ENCODE results near the gene C2orf80.
"Not testable (repeated sequence)": the region's sequence is repeated elsewhere in the genome, so short reads cannot be mapped to it uniquely, and the experiment has no call there.

The C2orf80 gene

DNA sequence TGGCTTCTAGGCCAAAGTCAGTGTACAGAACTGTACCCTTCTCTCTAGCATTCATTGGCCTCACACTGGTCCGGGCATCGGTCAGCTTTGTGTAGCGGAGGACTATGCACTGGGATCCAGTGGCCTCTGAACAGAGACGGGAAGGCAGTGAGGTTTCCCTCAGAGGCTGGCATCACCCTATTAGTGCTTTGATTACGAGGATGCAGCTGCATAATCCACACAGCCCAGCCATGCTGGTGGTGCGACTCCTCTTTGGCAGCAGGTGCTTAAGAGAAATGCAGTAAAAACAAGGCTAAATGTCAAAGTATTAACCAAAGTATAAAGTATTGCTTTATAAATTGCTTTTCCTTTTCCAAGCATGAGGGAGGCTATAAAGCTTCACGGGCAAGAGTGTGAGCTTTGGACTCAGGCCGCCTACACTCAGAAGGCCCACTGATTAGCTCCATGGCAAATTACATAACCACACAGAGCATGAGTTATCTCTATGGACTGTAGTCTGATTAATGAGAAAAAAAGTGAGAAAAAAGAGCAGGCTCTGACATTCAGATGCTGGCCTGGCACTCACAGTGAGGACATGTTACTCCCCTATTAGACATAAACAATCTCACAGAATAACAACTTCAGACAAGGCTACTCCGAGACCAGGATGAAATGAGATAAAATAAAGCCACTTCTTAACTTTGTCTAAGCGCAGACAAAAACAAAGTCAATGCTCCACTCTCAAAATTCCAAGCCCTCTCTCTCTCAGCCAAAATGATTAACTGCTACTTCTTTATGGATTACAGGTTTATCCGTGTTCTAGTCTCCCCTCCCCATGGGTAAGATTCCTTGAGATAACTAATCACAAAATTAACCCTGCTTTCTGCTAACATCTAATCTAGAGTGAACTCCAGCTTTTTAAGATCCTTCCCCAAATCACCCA is 53.8 kb downstream of the C2orf80 start:
- DNase-seq (ENCODE audit: low read depth in 2 of 2): no peak

DNA sequence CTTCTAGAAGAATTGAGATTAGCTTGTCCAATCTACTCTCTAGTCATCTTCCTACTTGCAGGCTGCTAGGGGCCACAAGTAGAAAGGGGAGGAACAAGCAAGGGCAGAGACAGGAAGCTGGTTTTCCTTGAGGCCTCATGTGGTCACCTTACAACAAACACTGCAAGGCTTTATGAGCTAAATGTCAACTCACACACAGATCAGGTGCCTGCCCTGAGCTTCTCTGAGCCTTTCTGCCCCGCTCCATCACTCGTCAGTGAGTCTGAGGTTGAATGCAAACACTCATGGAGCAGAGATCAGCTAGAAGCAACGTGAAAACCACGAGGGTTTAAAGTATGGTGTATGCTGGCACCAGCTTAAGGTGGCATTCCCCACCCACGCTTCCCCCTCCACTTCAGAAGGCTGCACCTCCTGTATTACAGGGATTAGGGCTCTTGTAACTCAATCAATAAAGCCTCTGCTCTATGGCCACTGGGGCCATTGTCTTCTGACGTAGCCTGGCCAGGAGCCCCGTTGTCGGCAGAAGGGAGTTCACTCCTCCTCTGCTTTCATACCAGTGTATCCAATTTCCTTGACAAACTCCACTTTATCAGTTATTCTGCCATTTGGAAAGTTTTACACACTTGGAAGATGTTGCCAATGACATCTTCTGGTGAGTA is 54.8 kb downstream of the C2orf80 start:
- DNase-seq (ENCODE audit: low read depth in 2 of 2): no peak

DNA sequence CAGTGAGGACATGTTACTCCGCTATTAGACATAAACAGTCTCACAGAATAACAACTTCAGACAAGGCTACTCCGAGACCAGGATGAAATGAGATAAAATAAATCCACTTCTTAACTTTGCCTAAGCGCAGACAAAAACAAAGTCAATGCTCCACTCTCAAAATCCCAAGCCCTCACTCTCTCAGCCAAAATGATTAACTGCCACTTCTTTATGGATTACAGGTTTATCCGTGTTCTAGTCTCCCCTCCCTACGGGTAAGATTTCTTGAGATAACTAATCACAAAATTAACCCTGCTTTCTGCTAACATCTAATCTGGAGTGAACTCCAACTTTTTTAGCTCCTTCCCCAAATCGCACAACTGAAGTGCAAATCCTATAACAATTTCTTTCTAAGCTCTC is 59.1 kb downstream of the C2orf80 start:
- DNase-seq (ENCODE audit: low read depth in 2 of 2): no peak

DNA sequence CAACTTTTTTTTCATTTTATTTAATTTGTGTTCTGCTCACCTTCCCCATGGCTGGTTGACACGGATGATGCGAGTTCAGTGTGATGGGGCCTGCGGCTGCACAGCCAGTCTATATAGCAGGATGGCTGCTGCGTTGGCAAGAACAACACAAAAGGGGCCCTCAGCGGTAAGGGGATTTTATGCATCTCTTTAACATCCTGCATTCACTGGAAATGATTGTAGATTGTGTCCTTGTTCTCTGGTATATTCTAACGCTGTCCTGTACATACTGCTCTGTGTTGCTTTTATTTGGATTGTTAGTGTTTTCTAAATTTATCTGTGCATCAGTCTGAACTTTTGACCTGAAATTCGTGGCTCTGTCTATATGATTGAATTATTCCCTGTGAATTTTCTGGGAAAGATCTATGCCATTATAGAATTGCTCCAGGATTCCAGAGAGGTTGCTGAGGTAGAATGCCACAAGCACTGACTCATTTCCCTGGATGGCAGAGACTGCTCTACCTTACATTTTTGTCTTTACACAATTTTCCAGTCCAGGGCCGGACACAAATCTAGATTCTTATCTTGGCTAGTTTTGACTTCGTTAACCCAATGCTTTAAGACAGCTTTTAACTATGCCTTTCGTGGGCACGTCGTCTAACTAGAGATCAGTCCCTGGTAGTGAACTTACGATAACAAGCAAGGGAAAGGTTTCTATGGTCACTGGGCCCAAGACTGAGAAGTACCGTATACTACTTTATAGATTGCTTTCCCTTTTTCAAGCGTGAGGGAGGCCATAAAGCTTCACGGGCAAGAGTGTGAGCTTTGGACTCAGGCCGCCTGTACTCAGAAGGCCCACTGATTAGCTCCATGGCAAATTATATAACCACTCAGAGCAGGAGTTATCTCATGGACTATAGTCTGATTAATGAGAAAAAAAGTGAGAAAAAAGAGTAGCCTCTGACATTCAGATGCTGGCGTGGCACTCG is 59.8 kb downstream of the C2orf80 start, which contains the start of gene CRYGC:
TSS of gene CRYGC (minus strand) at position 85 of the 968 bp plus-strand sequence. CDS start at position 49, 36 bp downstream.
- no peak for DNase-seq (ENCODE audit: low read depth in 2 of 2)

DNA sequence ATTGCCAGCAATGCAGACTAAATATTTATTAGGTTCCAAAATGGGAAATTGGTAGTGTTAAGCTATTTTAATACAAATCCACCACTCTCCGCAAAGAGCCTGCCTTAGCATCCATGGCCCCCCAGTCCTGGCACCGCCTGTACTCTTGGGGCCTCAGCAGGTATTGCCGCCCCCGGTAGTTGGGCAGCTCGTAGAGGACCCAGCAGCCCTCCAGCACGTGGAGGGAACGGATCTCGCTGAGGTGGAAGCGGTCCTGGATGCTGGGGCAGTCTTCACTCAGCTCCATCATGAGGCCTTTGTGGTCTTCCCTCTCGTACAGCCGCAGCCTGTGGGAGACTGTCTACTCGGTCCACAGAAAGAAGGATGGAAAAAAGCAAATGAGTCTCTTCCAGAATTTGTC is 61.7 kb downstream of the C2orf80 start:
- DNase-seq (ENCODE audit: low read depth in 2 of 2): no peak

DNA sequence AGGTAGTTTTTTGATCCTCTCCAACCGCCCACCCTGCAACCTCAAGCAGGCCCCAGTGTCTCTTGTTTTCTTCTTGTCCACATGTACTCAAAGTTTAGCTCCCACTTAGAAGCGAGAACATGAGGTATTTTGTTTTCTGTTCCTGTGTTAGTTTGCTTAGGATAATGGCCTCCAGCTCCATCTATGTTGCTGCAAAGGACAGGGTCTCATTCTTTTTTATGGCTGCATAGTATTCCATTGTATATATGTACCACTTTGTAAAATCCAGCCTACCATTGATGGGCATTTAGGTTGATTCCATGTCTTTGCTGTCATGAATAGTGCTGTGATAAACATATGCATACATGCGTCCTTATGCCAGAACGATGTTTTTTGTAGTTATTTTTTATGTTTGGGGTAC is 62.7 kb downstream of the C2orf80 start:
- DNase-seq (ENCODE audit: low read depth in 2 of 2): no peak

DNA sequence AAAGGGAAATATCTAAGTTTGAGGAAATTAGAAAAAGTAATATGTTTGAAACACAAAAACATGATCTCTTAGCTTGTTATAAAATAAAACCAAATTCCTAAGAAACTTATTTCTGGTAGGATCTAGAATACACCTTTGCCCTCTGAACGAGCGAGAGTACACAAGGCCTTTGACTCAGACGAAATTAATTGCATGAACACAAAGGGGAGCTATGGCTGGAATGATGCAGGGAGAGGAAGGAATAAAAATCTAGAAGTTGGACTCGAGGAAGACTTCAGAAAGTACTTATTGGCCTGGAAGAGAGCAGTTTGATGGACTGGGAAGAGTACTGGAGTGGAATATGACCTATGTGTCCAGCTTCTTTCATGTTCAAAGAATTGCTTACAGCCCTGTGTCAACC is 64.6 kb downstream of the C2orf80 start:
- no peak for DNase-seq (ENCODE audit: low read depth in 2 of 2)

DNA sequence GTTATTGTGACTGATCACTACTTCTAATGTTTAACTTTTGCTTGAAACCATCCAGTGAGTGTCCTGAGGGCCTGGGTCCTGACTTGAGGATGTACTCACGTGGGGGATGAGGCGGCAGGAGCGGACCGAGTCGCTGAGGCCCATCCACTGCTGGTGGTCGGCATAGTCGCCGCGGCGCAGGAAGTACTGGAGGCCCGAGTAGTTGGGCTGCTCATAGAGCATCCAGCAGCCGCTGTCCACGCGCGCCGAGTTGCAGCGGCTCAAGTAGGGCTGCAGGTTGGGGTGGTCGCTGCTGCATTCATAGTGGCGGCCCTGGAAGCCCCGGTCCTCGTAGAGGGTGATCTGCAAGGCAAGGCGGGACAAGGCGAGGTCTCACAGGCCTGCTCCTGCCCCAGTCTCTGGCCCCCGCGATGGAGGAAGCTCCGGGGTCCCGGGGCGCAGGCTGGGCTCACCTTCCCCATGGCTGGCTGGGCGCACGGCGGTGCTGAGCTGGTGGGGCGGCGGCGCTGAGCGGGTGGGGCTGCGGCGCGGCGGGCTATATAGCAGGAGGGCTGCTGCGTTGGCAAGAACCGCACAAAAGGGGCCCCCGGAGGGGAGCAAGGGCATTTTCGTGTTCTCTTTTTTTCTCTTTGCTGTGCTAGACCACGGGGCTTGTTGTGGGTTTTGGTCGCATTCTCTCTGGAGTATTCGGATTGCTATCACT is 65.7 kb downstream of the C2orf80 start, which contains the start of gene CRYGD:
TSS of gene CRYGD (minus strand) at position 512 of the 703 bp plus-strand sequence. CDS start at position 461, 51 bp downstream.
- not testable (repeated sequence) for DNase-seq (ENCODE audit: low read depth in 2 of 2)

DNA sequence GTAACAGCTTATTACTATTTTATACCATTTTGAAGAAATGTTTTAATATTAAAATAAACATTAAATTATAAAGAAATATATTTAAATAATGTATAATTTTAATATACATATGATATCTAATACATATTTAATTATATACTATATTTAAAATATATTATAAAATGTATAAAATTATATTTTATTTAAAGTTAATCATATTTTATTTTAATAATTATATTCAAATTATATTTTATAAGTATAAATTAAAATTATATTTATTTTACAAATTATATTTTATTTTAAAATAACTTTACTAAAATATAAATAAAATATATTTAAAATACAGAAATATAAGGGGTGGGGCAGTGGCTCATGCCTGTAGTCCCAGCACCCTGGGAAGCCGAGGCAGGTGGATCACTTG is 67.6 kb downstream of the C2orf80 start:
- DNase-seq (ENCODE audit: low read depth in 2 of 2): no peak

DNA sequence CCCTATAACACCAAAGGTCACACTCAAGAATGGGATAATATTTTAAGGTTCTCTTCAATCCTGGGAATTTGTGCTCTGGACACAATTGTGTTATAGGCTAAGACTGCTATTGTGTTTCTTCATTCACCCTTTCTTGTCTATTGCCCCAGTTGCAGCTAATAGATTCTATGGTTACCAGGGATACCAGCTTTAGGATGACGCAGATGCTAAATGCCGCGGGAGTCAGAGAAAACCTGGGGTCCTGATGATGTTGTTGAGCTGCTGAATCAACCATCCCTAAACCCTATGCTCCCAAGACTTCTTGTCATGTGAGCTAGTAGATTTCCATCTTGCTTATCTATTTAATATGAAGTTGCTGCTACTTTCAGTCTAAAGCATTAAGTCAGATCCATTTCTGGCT is 70.9 kb downstream of the C2orf80 start:
- DNase-seq (ENCODE audit: low read depth in 2 of 2): no peak

DNA sequence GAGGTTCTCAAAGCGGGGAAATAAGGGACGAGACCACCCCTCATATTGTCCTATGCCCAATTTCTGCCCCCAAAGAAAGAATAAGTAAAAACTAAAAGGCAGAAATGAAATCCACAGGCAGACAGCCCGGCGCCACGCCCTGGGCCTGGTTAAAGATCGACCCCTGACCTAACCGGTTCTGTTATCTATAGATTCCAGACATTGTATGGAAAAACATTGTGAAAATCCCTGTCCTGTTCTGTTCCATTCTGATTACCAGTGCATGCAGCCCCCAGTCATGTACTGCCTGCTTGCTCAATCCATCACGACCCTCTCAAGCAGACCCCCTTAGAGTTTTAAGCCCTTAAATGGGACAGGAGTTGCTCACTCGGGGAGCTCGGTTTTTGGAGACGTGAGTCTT is 72.4 kb downstream of the C2orf80 start:
- not testable (repeated sequence) for DNase-seq (ENCODE audit: low read depth in 2 of 2)
